EL (cell line): Measurements from ENCODE around the gene MARCKSL1.
"Not testable (repeated sequence)": the region's sequence is repeated elsewhere in the genome, so short reads cannot be mapped to it uniquely, and the experiment has no call there.

Experiments used
- DNase-seq: peaks from one replicate; pipeline ENCODE4 v3.0.0-alpha.2; 2016

MARCKSL1 gene, protein sequence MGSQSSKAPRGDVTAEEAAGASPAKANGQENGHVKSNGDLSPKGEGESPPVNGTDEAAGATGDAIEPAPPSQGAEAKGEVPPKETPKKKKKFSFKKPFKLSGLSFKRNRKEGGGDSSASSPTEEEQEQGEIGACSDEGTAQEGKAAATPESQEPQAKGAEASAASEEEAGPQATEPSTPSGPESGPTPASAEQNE

DNA sequence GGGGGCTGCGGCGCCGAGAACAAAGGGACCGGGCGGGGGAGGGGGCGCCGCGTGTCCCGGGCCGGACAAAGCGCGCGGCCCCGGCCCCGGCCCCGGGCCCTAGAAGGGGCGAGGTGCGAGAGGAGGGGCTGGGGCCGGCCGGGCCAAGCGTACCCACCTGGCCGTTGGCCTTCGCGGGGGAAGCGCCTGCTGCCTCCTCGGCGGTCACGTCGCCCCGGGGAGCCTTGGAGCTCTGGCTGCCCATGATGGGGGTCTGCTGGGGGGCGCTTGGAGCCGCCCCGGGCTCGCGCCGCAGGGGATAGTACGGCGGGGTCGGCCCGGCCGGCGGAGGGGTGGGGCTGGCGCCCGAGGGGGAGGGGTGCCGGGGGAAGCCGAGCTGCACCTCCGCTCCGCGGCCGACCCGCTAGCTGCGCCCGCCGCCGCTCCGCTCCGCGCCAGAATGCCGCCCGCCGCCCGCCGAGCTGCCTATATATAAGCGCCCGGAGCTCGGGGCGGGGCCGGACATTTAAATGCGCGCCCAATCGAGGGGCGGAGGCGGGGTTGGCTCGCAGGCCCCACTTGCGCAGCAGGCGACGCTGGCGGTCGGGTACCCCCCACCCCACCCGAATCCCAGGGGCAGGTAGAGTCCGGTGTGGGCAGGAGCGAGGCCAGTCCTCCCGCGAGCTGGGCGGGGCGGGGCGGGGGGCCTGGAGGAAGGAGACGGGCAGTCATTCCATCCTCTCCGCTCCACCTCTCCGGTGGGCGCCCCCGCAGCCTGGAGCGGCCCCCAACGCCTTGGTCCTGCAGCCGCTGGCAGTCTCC, at the start of gene MARCKSL1:
Gene MARCKSL1 (minus strand): TSS at position 444 of the 801 bp plus-strand sequence. CDS start 200 bp downstream, at position 244.
- peak; percentile 78 for DNase-seq

- DNase-seq, result no peak
Observed at GRCh38 chr1:32380057-32380456, 44.0 kb upstream of the MARCKSL1 start.

DNA sequence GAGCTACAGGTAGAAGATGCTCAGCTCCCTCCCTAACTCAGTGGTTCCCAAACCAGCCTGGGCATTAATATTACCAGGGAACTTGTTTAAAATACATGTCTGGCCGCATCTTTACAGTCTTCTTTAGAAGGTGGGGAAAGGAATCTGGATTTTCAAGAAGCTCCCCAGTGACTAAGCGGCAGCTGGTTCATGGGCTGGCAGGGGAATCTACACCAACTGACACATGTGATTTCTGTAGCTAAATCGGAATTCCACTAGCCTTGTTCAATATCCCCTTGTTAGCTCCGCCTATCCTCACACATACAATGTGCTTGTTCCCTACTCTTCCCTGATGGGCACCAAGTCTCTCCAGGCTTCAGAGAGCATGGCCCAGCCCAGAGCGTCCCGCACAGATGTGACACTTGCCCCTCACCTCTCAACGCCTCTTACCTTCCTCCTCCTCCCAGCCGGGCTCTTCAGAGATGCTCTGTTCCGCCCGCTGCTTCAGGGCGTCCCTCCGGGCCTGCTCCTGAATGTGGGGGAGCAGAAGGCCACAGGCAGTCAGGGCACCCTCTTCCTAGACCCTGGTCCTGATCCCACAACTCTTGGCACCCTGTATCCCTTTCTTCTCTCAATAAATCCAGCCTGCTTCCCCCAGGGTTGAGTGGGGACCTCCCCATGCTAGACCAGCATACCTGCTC, 41.6 kb upstream of the MARCKSL1 start:
- DNase-seq, result no peak

DNA sequence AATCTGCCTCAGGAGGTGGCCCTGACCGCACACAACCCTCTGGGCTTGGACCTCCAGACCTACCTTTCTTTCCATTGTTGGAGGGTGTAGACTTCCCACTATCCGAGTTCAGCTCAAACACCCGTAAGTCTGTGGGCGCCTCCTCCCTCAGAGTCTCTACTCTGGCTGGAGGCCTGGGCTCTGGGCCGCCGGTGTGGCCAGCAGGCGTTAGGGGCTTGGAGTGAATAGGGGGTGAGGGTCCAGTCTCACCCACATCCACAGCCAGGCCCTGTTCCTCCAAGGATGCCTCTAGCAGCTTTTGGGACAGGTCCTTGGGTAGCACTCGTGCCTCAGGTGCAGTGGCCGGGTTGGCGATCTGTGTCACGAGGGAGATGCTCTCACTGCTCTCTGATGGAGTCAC, 40.2 kb upstream of the MARCKSL1 start:
- no peak for DNase-seq

- no peak for DNase-seq
Observed at GRCh38 chr1:32373996-32374592, 38.1 kb upstream of the MARCKSL1 start.

DNA sequence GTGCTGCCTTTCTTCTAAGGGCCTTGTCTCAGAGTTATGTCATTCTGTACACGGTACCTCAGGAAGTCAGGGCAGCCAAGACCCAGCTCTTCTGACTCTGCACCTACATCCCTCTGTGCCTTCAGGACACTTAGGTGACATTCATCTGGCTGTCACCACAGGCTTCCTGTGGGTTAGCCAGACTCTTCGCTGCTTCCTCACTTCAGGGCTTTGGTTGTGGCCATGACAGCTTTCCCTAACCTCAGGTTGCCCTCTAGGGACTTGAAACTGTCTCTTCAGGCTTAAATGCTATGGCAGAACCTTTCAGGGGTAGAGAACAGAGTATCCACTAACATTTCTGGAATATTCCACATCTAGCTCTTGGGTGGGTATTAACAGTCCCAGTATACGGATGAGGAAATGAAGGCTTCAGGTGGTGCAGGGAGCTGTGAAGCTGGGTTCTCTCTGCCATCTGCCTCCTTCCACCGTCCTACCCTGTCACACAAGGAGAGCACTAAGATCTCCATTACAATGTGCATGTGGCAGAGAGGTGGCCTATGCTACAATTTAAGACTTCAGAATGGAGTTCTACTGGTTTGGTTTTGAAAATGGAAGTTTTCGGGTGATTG, 36.2 kb upstream of the MARCKSL1 start:
- no peak for DNase-seq

DNA sequence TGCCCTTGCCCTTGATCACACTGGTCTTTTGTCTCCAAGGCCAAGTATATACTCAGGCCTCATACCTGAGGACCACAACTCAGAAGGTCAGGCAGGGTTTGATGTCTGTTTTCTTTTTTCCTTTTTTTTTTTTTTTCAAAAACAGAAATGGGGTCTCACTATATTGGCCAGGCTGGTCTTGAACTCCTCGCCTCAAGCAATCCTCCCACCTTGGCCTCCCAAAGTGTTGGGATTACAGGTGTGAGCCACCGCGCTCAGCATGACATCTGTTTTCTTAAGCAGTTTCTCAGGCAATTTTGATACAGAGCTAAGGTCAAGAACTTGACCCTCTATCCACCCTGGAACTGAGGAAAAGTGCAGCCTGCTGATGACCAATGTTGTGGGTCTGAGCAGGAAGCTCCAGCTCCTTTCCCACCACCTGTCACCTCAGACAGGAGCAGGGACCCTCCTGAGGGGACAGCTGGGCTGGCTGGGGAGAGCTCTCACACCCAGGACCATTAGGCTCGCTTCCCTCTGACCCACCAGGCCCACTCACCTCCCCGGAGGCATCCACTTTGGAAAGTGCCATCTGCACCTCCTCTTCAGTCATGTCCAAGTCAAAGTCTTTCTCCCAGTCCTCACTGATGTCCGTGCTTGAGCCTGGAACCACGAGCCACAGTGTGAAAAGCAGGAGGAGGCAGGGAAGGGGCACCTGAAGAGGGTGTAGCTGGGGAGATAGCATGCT, 32.0 kb upstream of the MARCKSL1 start:
- DNase-seq, result no peak

DNA sequence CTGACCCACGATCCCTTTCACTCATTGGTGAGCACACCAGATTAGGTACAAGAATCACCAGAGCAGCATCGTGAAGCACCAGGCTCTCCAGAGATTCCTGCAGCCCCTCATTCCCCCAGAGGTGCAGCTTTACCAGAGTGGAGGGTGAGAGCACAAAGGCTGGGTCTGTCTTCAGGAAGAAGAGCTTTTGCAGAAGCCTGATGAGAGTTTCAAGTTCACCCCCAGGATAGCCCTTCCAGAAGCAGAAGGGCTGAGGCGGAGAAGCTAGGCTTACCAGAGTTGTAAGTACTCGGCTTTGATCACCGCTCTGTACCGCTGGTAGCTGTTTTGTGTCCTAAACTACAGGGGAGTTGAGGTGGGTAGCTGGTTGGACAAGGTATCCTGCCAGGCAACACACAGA, 29.4 kb upstream of the MARCKSL1 start:
- no peak for DNase-seq

DNA sequence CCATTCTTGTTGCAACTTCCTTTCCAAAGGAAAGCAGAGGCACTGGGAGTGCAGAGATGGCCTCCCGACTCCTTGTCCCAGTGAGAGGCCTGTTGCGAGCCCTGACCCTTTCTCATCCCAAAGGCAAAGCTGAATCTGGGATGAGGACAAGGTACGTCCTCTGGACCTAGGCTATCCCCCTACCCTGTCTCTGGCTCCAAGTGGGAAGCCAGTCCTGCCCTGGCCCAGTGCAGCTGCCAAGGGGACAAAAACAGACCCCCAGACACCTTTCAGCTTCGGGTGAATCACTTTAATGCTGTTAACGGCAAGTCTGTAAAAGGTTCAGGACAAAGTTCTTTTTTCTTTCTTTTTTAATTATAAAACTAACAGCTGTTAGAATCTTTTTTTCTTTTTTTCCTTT, 28.8 kb upstream of the MARCKSL1 start:
- DNase-seq, result no peak

DNA sequence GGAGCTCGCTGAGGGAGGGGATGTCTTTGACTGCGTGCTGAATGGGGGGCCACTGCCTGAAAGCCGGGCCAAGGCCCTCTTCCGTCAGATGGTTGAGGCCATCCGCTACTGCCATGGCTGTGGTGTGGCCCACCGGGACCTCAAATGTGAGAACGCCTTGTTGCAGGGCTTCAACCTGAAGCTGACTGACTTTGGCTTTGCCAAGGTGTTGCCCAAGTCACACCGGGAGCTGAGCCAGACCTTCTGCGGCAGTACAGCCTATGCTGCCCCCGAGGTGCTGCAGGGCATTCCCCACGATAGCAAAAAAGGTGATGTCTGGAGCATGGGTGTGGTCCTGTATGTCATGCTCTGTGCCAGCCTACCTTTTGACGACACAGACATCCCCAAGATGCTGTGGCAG, 27.7 kb upstream of the MARCKSL1 start:
- no peak for DNase-seq

- DNase-seq, result no peak
Observed at GRCh38 chr1:32362474-32363313, 26.7 kb upstream of the MARCKSL1 start, which contains the start of the genes FAM229A and TSSK3. FAM229A (minus strand) TSS chr1:32362485; CDS start chr1:32362091, 394 bp downstream. TSSK3 (plus strand) TSS chr1:32362539; CDS start chr1:32362702, 163 bp downstream.

GRCh38 chr1:32361674-32362473, 25.8 kb upstream of the MARCKSL1 start:
- peak; percentile 19 for DNase-seq

DNA sequence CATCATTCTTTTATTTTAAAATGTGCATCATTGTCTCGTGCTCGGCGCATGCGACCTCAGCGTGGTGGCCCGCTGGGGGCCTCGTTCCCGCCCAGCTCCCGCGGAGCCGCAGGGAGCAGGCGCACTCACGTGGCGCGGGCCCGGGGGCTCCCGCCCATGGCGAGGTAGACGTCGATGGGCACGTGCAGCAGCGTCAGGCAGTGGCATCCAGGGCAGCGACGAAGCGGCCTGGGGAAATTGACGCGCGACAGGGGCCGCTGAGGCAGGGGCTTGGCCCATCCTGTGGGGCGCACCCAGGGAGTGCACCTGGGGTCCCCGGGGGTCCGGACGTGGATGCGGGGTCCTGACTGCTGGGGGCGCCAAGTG, 25.3 kb upstream of the MARCKSL1 start:
- DNase-seq, result no peak

DNA sequence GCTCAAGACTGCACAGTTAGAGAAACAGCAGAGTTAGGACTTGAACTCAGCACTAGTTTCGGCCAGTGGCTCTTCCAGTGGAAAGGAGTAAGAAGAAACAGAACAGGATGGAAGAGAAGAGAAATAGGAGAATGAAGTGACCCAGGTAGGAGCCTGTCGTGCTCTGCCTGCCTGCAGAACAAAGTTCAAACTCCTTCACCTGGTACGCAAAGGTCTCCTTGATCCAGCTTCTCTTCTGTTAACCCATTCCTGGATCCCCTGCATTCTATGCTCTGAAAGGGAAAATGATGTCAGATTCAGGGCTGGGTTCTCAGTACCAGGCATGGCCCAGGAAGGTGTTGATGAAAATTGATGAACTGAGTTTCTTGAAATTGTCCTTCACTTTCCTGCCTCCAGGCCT, 22.4 kb upstream of the MARCKSL1 start:
- DNase-seq, result no peak

DNA sequence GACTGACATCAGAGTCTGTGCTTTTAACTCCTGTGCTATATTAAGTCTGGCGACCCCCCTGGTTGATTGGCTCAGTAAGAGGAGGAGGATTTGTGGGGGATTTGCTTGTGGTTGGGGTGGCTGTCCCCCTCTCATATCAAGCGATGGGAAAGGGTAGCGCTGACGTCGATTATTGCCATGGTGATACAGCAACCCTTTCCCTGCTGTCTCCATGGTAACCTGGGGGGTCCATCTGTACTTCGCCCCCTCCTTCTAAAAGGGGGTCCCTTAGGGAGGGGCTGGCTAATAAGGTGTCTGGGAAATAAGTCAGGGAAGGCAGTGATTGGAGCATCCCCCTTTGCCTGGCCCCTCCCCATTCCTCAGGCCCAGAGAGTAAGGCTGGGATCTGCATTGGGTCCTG, 21.6 kb upstream of the MARCKSL1 start:
- DNase-seq, result no peak

DNA sequence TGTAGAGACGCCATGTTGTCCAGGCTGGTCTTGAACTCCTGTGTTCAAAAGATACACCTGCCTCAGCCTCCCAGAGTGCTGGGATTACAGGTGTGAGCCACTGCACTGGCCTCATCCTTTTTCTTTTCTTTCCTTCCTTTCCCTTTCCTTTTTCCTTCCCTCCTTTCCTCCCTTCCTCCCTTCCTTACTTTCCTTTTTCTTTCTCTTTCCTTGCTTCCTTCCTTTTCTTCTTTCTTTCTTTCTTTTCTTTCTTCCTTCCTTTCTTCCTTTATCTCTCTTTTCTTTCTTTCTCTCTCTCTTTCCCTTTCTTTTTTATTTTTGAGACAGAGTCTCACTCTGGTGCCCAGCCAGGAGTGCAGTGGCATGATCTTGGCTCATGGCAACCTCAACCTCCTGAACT, 20.4 kb upstream of the MARCKSL1 start:
- DNase-seq, result no peak

DNA sequence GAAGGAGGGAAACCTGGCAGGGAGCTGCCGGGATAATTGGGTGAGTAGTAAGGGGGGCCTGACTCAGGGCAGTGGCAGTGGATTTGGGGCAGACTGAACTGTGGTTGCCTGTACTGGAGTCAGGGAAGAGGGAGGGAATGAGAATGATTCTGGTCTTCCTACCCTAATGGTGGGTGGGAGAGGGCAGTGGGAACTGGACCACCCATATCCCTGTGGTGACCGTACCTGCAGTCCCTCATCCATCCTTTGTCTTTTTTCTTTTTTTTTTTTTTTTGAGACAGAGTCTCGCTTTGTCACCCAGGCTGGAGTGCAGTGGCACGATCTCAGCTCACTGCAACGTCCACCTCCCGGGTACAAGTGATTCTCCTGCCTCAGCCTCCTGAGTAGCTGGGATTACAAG, 19.7 kb upstream of the MARCKSL1 start:
- not testable (repeated sequence) for DNase-seq

GRCh38 chr1:32353886-32354570, 18.0 kb upstream of the MARCKSL1 start:
- DNase-seq, result peak; percentile 34

DNA sequence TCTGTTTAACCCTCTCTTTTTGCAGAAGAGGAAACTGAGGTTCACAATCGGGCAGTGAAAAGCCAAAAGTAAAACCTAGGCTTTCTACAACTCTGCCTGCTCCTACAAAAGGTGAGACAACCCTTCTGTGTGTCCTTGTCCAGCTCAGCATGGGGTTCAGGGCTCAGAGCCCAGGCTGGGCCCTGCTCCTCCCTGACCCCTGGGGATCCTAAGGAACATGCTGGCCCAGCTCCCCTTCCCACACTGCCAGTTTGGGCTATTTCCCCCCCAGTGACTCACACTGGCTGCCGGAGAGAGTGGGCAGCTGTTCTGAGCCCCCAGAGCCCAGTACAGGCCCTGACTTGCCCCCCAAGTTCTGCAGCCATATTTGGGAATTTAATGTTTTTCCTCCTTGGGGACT, 17.4 kb upstream of the MARCKSL1 start:
- DNase-seq, result no peak
